Hematopoietic multipotent progenitor cell treated with erythropoietin and hydrocortisone succinate and interleukin-3 and kit ligand, for 8 days (in vitro differentiated cells): ENCODE results near the gene PIP4K2A.

Source experiments
- DNase-seq: peaks from one replicate; pipeline ENCODE4 v3.0.0-alpha.2; 2015

PIP4K2A gene

GRCh38 chr10:22662733-22663330 is 51.5 kb downstream of the PIP4K2A start:
- DNase-seq: no peak

DNA sequence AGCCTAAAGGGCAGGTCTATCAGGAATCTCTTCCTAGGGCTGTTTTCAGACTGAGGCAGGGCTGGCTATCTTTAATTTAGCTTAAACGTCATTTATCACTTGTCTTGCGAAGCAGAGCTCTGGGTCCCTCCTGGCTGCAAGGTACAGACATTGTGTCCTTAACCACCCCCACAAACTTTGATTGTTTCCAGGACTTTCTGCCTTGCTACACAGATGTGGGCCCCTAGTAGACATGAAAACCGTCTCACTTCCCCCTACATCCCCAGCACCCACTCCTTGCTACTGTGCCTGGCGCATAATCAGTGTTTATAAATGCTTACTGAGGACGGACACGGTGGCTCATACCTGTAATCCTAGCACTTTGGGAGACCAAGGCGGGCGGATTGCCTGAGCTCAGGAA is 54.5 kb downstream of the PIP4K2A start:
- no peak for DNase-seq

GRCh38 chr10:22658745-22659410 is 55.5 kb downstream of the PIP4K2A start:
- DNase-seq: no peak

DNA sequence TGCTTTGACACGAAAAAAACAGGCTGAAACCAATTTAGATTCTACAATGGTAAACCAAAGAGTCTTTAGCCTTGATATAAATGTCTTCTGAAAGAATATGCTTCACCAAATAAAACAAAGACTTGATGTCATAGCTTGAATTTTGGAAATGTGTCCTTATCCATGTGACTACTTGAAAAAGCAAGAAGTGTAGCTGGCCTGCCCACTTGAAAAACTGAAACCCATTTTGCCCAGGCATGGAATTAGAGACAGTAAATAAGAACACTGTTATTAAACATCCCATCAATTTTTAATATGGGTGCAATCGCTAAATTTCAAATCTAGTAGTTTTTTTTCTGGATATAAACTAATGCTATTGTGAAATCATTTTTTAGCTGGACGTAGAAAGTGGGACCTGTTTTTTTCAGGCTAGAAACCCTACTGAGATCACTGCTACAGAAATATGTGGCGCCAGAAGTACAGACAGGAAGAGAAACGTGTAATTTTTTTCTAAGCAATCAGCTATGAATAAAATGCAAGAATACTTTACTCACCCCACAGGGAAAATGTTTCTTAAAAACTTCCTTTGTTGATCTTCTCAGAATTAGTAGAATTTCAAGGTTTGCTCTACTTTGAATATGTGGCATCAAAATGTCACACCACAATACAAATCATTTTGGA is 56.7 kb downstream of the PIP4K2A start:
- no peak for DNase-seq

DNA sequence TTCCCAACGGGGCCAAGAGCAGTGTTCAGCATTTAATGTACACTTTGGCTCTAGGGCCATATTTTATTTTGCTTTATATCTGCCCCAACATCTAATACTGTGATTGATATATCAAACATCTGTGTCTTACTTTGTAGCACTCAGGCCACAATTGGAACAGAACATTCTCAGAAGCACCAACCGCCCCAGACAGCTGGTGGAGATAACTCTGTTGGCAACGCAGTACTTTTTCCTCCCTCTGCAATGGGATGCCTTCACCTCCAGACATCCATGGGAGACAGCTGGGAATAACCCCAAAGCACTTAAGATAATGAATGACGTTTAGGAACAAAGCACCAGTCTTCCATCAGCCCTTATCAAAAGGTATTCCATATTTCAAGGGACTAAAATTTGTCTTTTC is 57.4 kb downstream of the PIP4K2A start:
- peak; percentile 75 for DNase-seq

DNA sequence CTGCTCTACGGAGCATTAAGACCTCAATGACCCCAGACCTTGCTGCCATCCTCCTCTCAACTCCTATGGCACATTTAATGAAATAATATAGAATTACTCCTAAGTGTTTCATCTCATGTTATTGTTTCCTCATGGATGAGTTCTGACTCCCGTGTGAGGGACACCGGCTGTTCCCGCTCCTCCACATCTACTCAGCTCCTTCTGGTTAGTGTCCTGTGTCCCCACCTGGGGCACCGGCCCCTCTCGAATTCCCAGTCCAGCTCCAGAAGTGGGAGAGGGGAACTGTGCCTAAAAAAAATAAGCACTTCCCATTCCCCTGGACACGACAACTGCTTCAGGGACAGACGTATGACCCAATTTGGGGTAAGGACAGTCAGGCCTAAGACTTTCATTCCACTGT is 58.3 kb downstream of the PIP4K2A start:
- no peak for DNase-seq

DNA sequence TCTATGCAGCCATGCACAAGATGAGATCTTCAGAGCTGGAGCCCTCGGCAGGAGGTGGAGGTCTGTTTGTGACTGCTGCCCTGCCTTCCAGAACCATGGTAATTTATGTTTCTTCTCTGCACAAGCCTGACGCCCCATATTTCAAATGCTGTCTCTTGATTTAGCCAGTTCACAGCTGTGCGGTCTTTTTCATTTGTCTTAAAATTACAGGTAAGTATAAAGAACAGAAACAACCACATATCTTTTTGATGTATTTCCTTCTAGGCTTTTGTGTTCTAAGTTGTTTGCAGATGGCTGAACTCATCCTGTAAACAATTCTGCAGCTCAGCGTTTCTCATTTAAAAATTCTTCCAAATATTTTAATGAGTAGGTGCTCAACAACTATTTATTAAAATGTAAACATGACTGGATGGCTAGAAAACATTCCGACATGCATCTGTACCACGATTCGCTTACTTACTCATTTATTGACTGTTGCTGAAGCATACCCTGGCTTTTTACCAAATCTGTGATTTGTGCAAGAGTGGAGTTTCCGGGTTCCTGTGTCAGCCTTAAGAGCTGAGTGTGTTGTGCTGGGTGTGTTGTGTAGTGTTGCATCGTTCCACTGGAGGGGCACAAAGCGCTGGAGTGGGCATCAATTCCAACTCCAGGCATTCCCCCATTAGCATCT is 58.9 kb downstream of the PIP4K2A start:
- DNase-seq: no peak

- no peak for DNase-seq
Measured at GRCh38 chr10:22652988-22653481, 61.3 kb downstream of the PIP4K2A start.

GRCh38 chr10:22651276-22651980 is 63.0 kb downstream of the PIP4K2A start:
- no peak for DNase-seq

DNA sequence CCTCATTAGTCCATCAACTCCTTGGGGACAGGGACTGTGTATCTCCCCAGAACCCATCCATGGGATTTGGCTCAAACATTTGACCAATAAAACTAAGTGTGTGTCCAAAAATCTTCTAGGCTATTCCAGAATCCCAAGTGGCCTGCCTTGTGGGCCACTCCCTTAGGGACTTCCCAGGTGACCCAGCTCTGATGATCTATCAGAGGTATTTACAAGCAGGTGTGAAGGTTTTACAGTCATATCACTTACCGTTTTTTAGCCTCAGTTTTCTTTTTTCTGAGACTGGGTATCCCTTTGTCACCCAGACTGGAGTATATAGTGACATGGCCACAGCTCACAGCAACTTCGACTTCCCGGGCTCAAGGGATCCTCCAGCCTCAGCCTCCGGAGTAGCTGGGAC is 64.4 kb downstream of the PIP4K2A start:
- DNase-seq: no peak

DNA sequence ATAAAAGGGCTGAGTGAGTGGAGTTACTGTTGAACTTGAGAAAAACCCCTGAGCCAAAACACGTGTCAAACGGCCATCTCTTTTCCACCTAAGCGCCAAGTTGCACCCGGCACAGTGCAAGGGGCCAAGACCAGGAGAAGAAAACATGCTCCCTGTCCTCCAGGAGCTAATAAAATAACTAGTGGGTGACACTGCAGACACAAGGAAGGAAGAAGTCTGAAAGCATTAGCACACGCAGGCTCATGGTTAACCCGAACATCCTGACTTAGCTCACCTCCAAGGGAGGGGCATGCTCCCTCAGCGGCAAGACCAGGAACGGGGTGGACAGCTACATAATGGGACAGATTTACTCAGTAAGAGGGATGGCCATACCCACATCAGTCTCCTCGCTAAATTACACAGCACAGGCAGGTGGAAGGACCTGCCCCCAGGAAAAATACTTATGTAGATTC is 65.0 kb downstream of the PIP4K2A start:
- DNase-seq: no peak

- peak; percentile 45 for DNase-seq
Measured at GRCh38 chr10:22648547-22648961, 65.8 kb downstream of the PIP4K2A start.

DNA sequence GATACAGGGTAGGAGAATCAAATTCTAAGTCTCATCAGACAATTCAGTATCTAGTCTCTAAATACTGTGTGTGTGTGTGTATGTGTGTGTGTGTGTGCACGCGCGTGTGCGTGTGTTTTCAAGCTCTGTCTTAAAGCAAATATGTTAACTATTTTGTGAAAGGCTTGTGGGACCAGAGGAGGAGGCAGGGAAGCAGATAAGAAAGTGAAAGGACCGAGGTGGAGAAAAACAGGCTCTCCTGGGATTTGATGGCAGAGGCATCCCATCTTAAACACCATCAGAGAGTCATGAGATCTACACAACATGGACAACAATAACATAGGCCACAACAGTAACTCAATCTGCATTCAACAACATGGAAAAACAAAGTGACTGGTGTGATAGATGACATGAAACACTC is 67.1 kb downstream of the PIP4K2A start:
- DNase-seq: no peak

DNA sequence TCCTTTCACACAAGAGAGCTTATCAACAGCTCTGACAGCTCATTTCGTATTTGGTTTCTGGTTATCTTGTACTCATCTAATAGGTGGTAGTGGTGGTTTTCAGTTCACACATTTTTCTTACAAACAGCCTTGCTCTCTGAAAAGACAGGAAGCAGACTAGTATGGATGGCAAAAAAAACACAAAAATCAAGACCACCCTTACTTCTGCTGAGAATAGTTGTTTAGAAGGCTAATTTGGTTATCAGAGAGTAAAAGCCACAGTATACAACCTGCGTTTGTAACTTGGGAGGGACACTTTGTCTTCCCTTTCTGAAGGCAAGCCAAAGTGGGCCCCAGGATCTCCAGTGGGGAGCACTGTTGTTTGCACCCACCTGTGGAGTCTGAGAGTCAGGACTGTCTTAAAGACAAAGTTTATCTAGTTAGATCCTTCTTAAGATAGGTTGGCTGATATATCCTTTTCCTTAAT is 68.0 kb downstream of the PIP4K2A start:
- no peak for DNase-seq

DNA sequence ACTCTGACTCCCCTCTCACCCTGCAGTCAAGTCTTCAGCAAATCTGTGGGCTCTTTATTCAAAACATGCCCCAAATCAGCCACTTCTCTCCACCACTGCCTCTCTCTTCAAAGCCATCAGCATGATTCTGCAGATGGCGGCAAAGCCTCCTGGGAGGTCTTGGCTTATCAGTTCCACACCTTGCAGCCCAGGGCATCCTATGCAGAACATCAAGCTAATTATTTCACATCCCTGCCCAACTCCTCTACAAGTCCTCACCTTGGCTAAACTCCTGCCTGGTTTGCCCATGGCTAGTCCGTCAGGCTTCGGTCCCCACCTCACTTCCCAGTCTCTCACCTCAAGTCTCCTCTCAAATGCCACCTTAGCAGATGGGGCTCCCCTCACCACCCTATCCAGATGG is 70.2 kb downstream of the PIP4K2A start:
- DNase-seq: peak; percentile 36

DNA sequence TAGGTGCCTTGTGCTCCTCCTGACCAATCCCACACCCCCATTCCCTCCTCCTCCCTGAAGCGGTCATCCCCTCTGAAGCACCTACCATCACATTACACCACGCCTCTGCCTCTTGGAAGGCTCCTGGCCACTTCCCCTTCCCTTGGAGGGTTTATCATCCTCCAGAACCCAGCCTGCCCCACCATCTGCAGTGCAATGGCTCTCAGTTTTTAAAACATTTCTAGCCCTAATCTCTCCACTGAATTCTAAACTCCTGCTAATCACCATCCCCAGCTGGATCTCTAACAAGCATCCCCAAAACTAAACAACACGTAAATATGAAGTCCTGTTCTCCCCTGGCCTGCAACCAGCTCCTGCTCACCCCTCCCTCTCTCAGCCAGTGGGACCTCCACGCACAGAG is 70.6 kb downstream of the PIP4K2A start:
- peak; percentile 60 for DNase-seq

DNA sequence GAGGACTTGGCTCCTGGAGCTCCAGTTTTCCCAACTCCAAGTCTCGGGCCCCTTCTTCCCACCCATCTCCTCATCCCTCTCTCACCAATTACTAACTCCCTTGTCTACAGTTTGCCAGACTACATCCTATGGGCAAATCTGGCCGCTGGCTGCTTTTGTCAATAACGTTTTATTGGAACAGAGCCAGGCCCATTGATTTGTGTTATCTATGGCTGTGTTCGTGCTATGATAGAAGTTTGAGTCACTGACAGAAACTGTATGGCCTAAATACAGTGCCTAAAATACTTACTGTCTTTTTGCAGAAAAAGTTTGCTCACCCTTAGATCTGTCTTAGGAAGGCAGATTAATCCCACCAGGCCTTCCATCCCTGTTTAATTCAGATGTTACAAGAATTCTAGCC is 71.3 kb downstream of the PIP4K2A start:
- no peak for DNase-seq

- DNase-seq: no peak
Measured at GRCh38 chr10:22641743-22642142, 72.6 kb downstream of the PIP4K2A start.

DNA sequence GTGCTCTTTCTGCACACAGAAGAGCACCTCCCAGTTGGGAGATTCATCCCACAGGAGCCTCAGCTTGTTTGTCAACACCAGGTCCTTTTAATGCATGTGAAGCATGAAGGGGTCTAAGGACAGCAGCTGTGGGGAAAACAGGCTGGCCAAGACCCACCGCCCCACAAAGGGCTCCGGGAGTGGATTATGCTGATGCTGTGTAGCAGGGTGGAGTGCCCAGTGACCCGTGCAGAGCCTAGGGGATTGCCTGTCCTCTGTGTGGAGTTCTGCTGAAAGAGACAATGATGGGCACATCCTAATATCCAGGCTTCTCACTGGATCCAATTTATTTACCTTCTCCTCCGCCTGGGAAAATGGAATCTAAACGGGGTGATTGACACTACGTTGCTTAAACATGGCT is 74.0 kb downstream of the PIP4K2A start:
- no peak for DNase-seq

GRCh38 chr10:22638863-22639262 is 75.5 kb downstream of the PIP4K2A start:
- DNase-seq: no peak

GRCh38 chr10:22637491-22637890 is 76.9 kb downstream of the PIP4K2A start:
- no peak for DNase-seq

- no peak for DNase-seq
Measured at GRCh38 chr10:22635650-22636049, 78.7 kb downstream of the PIP4K2A start.
